GM12878 (cell line): Measurements from ENCODE around the gene CCRL2. TPM values are rescaled to one million over a fixed set of nuclear protein-coding genes. Genes with fewer than 3 reads are reported as not detected.
A peak's percentile ranks its signal among the peaks of the same experiment; 100 is the strongest.

Experiments used
- ASH2L ChIP-seq: fragments of 300-600, 200-600 bp; sonication (generic); IDR thresholded peaks from 2 replicates; pipeline ENCODE4 v1.6.1; 2017; ENCODE audit warnings: low read depth, mild to moderate bottlenecking, borderline replicate concordance
- ATF7 ChIP-seq: fragments of 450-650 bp; IDR thresholded peaks from 2 replicates; pipeline ENCODE4 v1.6.1; 2016; ENCODE audit warnings: low read depth, mild to moderate bottlenecking
- CHD2 ChIP-seq: IDR thresholded peaks from 2 replicates; pipeline ENCODE4 v1.6.1; 2011; ENCODE audit warnings: low read depth, low read length, improper control_type of control experiment, borderline replicate concordance
- GABPA ChIP-seq: IDR thresholded peaks from 2 replicates; pipeline ENCODE4 v1.6.1; 2014; ENCODE audit warnings: antibody characterized with exemption, low read depth, mild to moderate bottlenecking, inconsistent platforms
- HCFC1 ChIP-seq: fragments of 150-350 bp; IDR thresholded peaks from 2 replicates; pipeline ENCODE4 v1.6.1; 2014; ENCODE audit warnings: low read length
- HDAC2 ChIP-seq: fragments of 200-600 bp; sonication (generic); IDR thresholded peaks from 2 replicates; pipeline ENCODE4 v1.6.1; 2017
- JUNB ChIP-seq: IDR thresholded peaks from 2 replicates; pipeline ENCODE4 v1.6.1; 2016; ENCODE audit warnings: antibody characterized with exemption, mild to moderate bottlenecking
- MTA2 ChIP-seq: fragments of 450-650 bp; IDR thresholded peaks from 2 replicates; pipeline ENCODE4 v1.6.1; 2016; ENCODE audit warnings: low read depth, mild to moderate bottlenecking, moderate library complexity
- RAD51 ChIP-seq: fragments of 450-650 bp; IDR thresholded peaks from 2 replicates; pipeline ENCODE4 v1.6.1; 2016; ENCODE audit warnings: moderate library complexity, mild to moderate bottlenecking, inconsistent platforms
- YY1 ChIP-seq: IDR thresholded peaks from 2 replicates; pipeline ENCODE4 v1.6.1; 2011; ENCODE audit warnings: low read depth, mild to moderate bottlenecking, low read length
- polyA plus RNA-seq, 11 experiments: library from polyadenylated mRNA; depleted of rRNA in 4 of 11; unstranded in 6 of 11; stranded (reverse) in 5 of 11; fragments of >200 nt; fragmentation: Nextera tagmentation in 4 of 11; fragmentation: Illumina TruSeq in 1 of 11; extraction: Ambion mirVana in 4 of 11; extraction: Trizol in 1 of 11; gene quantifications; 1 replicate in 1 of 11; 2 replicates in 10 of 11; pipeline versions ENCODE4 v1.2.1 to v1.2.3, GENCODE V29; 2011 to 2016; ENCODE audit warnings: inconsistent platforms in 2 of 11, missing spikeins in 2 of 11, low read depth in 1 of 11
- total RNA-seq, 4 experiments: library from RNA; depleted of rRNA in 3 of 4; stranded (reverse); fragments of >200 nt in 3 of 4; fragmentation: Illumina TruSeq in 1 of 4; extraction: Trizol in 1 of 4; gene quantifications; 2 replicates each; pipeline versions ENCODE4 v1.2.1 to v1.2.3, GENCODE V29; 2013 to 2021
- TF ChIP-seq, protein P1 (sequence below): fragments of 450-650 bp; IDR thresholded peaks from 2 replicates; pipeline ENCODE4 v1.6.1; 2017; ENCODE audit warnings: mild to moderate bottlenecking, moderate library complexity
- TF ChIP-seq, protein P2 (sequence below): IDR thresholded peaks from 2 replicates; pipeline ENCODE4 v1.6.1; 2011; ENCODE audit warnings: borderline replicate concordance, low read depth, mild to moderate bottlenecking, moderate library complexity, low read length; ENCODE audit not compliant: insufficient read depth, poor library complexity, severe bottlenecking
- TF ChIP-seq, protein P3 (sequence below): fragments of 450-650 bp; IDR thresholded peaks from 2 replicates; pipeline ENCODE4 v1.6.1; 2017; ENCODE audit warnings: mild to moderate bottlenecking, low read depth, inconsistent platforms; ENCODE audit not compliant: poor library complexity, severe bottlenecking
- TF ChIP-seq, protein P4 (sequence below): fragments of 450-650 bp; IDR thresholded peaks from 2 replicates; pipeline ENCODE4 v1.6.1; 2018; ENCODE audit warnings: borderline replicate concordance, mild to moderate bottlenecking; ENCODE audit not compliant: partially characterized antibody
- TF ChIP-seq, protein P5 (sequence below): IDR thresholded peaks from 2 replicates; pipeline ENCODE4 v1.6.1; 2012; ENCODE audit warnings: low read depth, low read length, improper control_type of control experiment
- TF ChIP-seq, protein P6 (sequence below): IDR thresholded peaks from 2 replicates; pipeline ENCODE4 v1.6.1; 2011; ENCODE audit warnings: low read depth, low read length, improper control_type of control experiment, borderline replicate concordance
- TF ChIP-seq, protein P7 (sequence below): fragments of 150-350 bp; IDR thresholded peaks from 2 replicates; pipeline ENCODE4 v1.6.1; 2014; ENCODE audit warnings: mild to moderate bottlenecking, low read depth, low read length

Gene CCRL2
- total and polyA plus RNA-seq, 10 of the 15 experiments (the other 5 are each of a cell fraction or from before 2014, with no cell fraction given) = 0.04 to 2.5 (median 1.8) TPM

DNA sequence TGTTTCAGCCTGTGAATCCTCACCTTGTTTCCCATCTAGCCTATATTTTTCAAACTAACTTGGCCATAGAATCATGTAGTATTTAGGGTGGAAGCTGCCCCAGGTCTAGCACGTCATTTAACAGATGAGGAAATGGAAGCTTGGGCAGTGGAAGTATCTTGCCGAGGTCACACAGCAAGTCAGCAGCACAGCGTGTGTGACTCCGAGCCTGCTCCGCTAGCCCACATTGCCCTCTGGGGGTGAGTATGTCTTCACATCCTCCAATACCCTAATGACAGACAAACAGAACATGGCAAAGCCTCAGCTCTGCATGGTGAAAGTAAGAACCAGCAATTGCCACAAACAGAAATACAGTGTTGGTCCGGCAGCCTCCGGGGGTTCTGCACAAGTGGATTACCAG is 38.5 kb upstream of the CCRL2 start (continued):
- TF ChIP-seq, protein P1, sequence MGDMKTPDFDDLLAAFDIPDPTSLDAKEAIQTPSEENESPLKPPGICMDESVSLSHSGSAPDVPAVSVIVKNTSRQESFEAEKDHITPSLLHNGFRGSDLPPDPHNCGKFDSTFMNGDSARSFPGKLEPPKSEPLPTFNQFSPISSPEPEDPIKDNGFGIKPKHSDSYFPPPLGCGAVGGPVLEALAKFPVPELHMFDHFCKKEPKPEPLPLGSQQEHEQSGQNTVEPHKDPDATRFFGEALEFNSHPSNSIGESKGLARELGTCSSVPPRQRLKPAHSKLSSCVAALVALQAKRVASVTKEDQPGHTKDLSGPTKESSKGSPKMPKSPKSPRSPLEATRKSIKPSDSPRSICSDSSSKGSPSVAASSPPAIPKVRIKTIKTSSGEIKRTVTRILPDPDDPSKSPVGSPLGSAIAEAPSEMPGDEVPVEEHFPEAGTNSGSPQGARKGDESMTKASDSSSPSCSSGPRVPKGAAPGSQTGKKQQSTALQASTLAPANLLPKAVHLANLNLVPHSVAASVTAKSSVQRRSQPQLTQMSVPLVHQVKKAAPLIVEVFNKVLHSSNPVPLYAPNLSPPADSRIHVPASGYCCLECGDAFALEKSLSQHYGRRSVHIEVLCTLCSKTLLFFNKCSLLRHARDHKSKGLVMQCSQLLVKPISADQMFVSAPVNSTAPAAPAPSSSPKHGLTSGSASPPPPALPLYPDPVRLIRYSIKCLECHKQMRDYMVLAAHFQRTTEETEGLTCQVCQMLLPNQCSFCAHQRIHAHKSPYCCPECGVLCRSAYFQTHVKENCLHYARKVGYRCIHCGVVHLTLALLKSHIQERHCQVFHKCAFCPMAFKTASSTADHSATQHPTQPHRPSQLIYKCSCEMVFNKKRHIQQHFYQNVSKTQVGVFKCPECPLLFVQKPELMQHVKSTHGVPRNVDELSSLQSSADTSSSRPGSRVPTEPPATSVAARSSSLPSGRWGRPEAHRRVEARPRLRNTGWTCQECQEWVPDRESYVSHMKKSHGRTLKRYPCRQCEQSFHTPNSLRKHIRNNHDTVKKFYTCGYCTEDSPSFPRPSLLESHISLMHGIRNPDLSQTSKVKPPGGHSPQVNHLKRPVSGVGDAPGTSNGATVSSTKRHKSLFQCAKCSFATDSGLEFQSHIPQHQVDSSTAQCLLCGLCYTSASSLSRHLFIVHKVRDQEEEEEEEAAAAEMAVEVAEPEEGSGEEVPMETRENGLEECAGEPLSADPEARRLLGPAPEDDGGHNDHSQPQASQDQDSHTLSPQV = no peak
- TF ChIP-seq ASH2L (no peak), ATF7 (no peak), HDAC2 (no peak), GABPA (no peak), MTA2 (no peak), JUNB (no peak), CHD2 (no peak), HCFC1 (no peak), YY1 (peak; percentile 62; the same call in 1 of the 2 replicates), RAD51 (no peak)
- TF ChIP-seq, protein P2, sequence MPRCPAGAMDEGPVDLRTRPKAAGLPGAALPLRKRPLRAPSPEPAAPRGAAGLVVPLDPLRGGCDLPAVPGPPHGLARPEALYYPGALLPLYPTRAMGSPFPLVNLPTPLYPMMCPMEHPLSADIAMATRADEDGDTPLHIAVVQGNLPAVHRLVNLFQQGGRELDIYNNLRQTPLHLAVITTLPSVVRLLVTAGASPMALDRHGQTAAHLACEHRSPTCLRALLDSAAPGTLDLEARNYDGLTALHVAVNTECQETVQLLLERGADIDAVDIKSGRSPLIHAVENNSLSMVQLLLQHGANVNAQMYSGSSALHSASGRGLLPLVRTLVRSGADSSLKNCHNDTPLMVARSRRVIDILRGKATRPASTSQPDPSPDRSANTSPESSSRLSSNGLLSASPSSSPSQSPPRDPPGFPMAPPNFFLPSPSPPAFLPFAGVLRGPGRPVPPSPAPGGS = no peak
- TF ChIP-seq, protein P3, sequence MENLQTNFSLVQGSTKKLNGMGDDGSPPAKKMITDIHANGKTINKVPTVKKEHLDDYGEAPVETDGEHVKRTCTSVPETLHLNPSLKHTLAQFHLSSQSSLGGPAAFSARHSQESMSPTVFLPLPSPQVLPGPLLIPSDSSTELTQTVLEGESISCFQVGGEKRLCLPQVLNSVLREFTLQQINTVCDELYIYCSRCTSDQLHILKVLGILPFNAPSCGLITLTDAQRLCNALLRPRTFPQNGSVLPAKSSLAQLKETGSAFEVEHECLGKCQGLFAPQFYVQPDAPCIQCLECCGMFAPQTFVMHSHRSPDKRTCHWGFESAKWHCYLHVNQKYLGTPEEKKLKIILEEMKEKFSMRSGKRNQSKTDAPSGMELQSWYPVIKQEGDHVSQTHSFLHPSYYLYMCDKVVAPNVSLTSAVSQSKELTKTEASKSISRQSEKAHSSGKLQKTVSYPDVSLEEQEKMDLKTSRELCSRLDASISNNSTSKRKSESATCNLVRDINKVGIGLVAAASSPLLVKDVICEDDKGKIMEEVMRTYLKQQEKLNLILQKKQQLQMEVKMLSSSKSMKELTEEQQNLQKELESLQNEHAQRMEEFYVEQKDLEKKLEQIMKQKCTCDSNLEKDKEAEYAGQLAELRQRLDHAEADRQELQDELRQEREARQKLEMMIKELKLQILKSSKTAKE = no peak
- TF ChIP-seq, protein P4, sequence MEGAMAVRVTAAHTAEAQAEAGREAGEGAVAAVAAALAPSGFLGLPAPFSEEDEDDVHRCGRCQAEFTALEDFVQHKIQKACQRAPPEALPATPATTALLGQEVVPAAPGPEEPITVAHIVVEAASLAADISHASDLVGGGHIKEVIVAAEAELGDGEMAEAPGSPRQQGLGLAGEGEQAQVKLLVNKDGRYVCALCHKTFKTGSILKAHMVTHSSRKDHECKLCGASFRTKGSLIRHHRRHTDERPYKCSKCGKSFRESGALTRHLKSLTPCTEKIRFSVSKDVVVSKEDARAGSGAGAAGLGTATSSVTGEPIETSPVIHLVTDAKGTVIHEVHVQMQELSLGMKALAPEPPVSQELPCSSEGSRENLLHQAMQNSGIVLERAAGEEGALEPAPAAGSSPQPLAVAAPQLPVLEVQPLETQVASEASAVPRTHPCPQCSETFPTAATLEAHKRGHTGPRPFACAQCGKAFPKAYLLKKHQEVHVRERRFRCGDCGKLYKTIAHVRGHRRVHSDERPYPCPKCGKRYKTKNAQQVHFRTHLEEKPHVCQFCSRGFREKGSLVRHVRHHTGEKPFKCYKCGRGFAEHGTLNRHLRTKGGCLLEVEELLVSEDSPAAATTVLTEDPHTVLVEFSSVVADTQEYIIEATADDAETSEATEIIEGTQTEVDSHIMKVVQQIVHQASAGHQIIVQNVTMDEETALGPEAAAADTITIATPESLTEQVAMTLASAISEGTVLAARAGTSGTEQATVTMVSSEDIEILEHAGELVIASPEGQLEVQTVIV = no peak
- TF ChIP-seq, protein P5, sequence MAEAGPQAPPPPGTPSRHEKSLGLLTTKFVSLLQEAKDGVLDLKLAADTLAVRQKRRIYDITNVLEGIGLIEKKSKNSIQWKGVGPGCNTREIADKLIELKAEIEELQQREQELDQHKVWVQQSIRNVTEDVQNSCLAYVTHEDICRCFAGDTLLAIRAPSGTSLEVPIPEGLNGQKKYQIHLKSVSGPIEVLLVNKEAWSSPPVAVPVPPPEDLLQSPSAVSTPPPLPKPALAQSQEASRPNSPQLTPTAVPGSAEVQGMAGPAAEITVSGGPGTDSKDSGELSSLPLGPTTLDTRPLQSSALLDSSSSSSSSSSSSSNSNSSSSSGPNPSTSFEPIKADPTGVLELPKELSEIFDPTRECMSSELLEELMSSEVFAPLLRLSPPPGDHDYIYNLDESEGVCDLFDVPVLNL = no peak
- TF ChIP-seq, protein P6, sequence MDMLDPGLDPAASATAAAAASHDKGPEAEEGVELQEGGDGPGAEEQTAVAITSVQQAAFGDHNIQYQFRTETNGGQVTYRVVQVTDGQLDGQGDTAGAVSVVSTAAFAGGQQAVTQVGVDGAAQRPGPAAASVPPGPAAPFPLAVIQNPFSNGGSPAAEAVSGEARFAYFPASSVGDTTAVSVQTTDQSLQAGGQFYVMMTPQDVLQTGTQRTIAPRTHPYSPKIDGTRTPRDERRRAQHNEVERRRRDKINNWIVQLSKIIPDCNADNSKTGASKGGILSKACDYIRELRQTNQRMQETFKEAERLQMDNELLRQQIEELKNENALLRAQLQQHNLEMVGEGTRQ = no peak
- TF ChIP-seq, protein P7, sequence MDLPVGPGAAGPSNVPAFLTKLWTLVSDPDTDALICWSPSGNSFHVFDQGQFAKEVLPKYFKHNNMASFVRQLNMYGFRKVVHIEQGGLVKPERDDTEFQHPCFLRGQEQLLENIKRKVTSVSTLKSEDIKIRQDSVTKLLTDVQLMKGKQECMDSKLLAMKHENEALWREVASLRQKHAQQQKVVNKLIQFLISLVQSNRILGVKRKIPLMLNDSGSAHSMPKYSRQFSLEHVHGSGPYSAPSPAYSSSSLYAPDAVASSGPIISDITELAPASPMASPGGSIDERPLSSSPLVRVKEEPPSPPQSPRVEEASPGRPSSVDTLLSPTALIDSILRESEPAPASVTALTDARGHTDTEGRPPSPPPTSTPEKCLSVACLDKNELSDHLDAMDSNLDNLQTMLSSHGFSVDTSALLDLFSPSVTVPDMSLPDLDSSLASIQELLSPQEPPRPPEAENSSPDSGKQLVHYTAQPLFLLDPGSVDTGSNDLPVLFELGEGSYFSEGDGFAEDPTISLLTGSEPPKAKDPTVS = no peak
